GM12801 (cell line): ENCODE data around the gene TRIM17.

Source experiments
- CTCF ChIP-seq: IDR thresholded peaks from one replicate; pipeline ENCODE4 v1.5.1; 2011; ENCODE audit warnings: control low read depth; ENCODE audit not compliant: insufficient read length; ENCODE audit errors: extremely low read depth

Gene TRIM17

GRCh38 chr1:228385232-228385631 lies 31.4 kb downstream of the TRIM17 start:
- no peak for TF ChIP-seq CTCF

GRCh38 chr1:228383773-228384172 lies 32.9 kb downstream of the TRIM17 start:
- TF ChIP-seq CTCF = no peak

- no peak for TF ChIP-seq CTCF
Observed at GRCh38 chr1:228381356-228381755, 35.3 kb downstream of the TRIM17 start.

- no peak for TF ChIP-seq CTCF
Observed at GRCh38 chr1:228379666-228380065, 37.0 kb downstream of the TRIM17 start.

GRCh38 chr1:228378873-228379460 lies 37.7 kb downstream of the TRIM17 start:
- no peak for TF ChIP-seq CTCF

- TF ChIP-seq CTCF = no peak
Observed at GRCh38 chr1:228378090-228378872, 38.4 kb downstream of the TRIM17 start.

GRCh38 chr1:228377664-228378089 lies 39.0 kb downstream of the TRIM17 start:
- no peak for TF ChIP-seq CTCF
